Left ventricle myocardium inferior (tissue), 1 donor: ENCODE data around the gene KLRC3. TPM values are rescaled to one million over a fixed set of nuclear protein-coding genes. Genes with fewer than 3 reads are reported as not detected.

Experiments used
- DNase-seq: peaks from one replicate; pipeline ENCODE4 v3.0.0-alpha.2; 2020
- H3K27ac ChIP-seq: fragments of 200-600 bp; replicated peaks from 2 replicates; pipeline ENCODE4 v1.8.0; 2021
- H3K27me3 ChIP-seq: fragments of 200-600 bp; 2 replicates; pipeline ENCODE4 v1.8.0; 2021; ENCODE audit warnings: low read depth
- H3K36me3 ChIP-seq: fragments of 200-600 bp; 2 replicates; pipeline ENCODE4 v1.8.0; 2021
- H3K4me1 ChIP-seq: fragments of 200-600 bp; 2 replicates; pipeline ENCODE4 v1.8.0; 2021
- H3K4me3 ChIP-seq: fragments of 200-600 bp; 2 replicates; pipeline ENCODE4 v1.8.0; 2021; ENCODE audit warnings: mild to moderate bottlenecking, moderate library complexity
- H3K9me3 ChIP-seq: fragments of 200-600 bp; replicated peaks from 2 replicates; pipeline ENCODE4 v1.8.0; 2021
- intact Hi-C: fragments of 100-400 bp; cut with micrococcal nuclease; formaldehyde crosslinking; loops from one replicate; pipeline ENCODE4 v1.11.0; 2022
- total RNA-seq: library from RNA; stranded (reverse); fragmentation: NEBNext Ultra II Directional; extraction: Animal tissue kit (Norgen Biotek cat#: 25700); gene quantifications from one replicate; pipeline ENCODE4 v1.2.1, GENCODE V29; 2021
- TF ChIP-seq, protein P1 (sequence below): fragments of 200-600 bp; IDR thresholded peaks from 2 replicates; pipeline ENCODE4 v1.8.0; 2021; ENCODE audit warnings: antibody characterized with exemption, mild to moderate bottlenecking, borderline replicate concordance
- donor health status: DM: no; HTN: yes; CAD: no; lungs with severe emphysema.

KLRC3 gene
- total RNA-seq, 1 donor from 2014 or later, result not detected

DNA sequence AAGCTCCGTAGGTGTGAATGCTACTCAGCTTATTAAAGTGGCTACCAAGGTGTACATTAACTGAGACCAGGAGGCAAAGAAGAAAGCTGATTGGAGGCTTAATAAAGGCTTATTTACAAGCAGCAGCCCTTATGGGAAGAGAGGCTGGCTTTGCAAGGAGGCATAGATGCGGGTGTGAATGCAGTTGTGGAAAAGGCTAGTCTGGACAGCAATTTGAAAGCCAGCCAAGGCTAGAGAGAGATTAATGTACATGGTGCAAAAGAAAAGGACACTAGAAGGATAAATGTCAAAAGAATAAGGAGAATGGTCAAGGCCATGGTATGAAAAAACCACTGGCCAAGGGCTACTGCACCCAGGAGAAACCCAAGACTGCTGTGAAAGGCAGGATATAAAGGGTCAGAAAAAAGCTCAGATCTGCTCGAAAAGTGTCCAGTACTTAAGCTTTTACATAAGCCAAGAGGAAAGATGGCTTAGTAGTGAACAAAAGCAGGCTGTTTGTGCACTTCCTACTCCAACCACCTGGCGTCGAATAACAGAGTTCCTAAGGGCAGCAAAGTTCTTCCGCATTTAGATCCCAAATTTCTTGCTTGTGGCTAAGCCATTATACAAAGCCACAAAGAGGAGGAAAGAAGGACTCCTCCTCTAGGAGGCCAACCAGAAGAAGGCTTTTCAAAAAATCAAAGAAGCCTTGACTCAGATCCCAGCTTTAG is 54.5 kb downstream of the KLRC3 start:
- peaks cover 45% of the 10 kb centered on the region for H3K4me1 ChIP-seq
- TF ChIP-seq, protein P1, sequence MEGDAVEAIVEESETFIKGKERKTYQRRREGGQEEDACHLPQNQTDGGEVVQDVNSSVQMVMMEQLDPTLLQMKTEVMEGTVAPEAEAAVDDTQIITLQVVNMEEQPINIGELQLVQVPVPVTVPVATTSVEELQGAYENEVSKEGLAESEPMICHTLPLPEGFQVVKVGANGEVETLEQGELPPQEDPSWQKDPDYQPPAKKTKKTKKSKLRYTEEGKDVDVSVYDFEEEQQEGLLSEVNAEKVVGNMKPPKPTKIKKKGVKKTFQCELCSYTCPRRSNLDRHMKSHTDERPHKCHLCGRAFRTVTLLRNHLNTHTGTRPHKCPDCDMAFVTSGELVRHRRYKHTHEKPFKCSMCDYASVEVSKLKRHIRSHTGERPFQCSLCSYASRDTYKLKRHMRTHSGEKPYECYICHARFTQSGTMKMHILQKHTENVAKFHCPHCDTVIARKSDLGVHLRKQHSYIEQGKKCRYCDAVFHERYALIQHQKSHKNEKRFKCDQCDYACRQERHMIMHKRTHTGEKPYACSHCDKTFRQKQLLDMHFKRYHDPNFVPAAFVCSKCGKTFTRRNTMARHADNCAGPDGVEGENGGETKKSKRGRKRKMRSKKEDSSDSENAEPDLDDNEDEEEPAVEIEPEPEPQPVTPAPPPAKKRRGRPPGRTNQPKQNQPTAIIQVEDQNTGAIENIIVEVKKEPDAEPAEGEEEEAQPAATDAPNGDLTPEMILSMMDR, result peak; percentile 29
- peak overlapping the region; percentile 96 for H3K27ac ChIP-seq
- intact Hi-C loops, result no loop called here
- no peak for DNase-seq
- H3K4me3 ChIP-seq, result peak overlapping the region; percentile 75
- H3K36me3 ChIP-seq, result no peaks in the 10 kb centered on the region
- no peaks in the 10 kb centered on the region for H3K27me3 ChIP-seq
- H3K9me3 ChIP-seq, result no peaks in the 10 kb centered on the region

DNA sequence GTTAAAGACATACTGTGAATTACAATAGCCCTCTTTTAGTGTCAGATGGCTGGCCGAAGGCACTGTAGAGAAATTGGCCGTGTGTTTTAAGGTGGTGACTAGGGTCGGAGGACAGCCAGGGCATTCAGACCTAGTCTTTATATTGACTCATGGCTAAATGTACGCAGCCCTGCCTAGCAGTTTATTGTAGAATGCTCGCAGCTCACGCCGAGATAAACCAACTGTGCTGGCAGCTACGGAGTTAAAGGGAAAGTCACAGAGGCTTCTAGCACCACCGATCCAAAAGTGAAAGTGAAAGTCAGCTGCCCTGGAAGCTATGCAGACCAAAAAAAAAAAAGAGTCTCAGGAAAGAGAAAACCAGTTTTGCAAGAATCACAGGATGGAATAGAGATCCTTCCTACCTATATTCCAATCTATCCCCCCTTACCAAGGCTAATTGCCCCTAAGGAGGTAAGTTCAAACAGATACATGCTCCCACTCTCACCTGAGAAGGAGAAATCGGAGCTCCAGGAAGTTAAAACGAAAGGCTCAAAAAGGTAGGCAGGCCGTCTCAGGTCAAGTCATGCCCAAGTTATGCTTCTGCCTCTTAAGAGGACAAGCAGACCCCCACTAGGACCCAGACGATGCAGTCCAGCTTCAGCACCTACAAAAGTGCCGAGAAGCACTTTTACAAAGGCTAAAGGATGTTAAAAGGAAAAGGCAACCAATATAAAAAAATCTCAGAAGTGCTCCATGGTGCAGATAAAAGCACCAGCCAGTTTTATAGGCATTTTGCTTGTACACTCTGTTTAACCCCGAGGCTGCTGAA is 55.4 kb downstream of the KLRC3 start:
- intact Hi-C loops, result no loop called here
- TF ChIP-seq, protein P1, result no peak

DNA sequence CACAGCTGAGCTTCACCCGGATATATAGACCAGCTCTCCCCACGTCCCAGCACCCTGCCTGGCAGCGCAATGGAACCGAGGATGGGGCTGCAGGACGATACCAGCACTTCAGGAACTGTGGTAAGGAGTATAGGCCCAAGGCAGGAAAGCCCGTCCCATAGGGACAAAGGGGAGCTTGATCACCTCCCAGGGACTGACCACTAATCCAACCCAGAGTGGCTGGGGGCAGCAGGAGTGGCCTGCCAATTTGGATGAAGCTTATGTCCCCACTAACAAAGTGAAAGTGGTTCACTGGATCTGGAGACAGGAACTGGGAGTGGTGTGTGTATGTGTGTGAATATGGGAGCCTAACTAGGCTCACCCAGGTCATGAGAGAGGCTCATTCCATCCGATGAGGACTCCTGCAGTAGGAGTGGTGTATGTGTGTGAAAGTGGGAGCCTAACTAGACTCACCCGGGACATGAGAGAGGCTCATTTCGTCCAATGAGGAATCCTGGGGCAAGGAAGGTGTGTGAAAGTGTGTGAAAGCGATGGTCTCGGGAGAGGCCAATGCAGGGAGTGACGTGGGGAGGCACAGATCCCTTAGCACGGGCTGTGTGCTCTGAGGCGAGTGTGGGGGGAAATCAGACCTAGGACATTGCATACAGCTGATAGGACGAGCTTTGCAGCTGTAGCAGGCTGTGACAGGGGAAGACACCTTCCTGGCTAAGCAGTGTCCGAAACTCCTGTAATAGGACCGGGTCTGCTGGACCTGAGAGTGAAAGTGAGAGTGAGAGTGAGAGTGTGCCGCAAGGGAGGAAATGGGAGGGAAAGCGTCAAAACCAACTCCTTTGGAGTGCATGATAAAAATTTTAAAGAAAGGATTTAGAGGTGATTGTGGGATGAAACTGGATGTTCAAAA is 56.2 kb downstream of the KLRC3 start:
- TF ChIP-seq, protein P1, result no peak
- Histone ChIP-seq H3K9me3 (no peaks in the 10 kb centered on the region), H3K27me3 (no peaks in the 10 kb centered on the region), H3K27ac (peak overlapping the region; percentile 96), H3K4me1 (peaks cover 45% of the 10 kb centered on the region), H3K36me3 (no peaks in the 10 kb centered on the region), H3K4me3 (peak overlapping the region; percentile 75)
- intact Hi-C loops, result no loop called here
- peak; percentile 26 for DNase-seq

More for the DNA sequence above, 55.4 kb downstream of the KLRC3 start:
- Histone ChIP-seq H3K27ac (peak overlapping the region; percentile 96), H3K36me3 (no peaks in the 10 kb centered on the region), H3K27me3 (no peaks in the 10 kb centered on the region), H3K9me3 (no peaks in the 10 kb centered on the region), H3K4me1 (peaks cover 45% of the 10 kb centered on the region), H3K4me3 (peak overlapping the region; percentile 75)
- DNase-seq, result peak; percentile 28

DNA sequence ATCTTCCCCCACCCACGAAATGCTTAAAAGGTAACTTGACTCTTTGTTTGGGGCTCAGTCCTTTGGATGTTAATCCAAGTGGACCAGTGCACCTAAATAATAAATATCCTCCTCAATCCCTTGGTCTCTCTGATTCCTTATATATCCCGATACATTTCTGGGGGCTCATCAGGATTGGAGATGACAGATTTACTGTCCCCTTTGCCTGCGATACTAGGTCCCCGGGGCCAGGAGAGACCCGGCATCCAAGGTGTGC is 56.8 kb downstream of the KLRC3 start:
- Histone ChIP-seq H3K27ac (peak overlapping the region; percentile 96), H3K9me3 (no peaks in the 10 kb centered on the region), H3K4me1 (peaks cover 45% of the 10 kb centered on the region), H3K36me3 (no peaks in the 10 kb centered on the region), H3K27me3 (no peaks in the 10 kb centered on the region), H3K4me3 (peak overlapping the region; percentile 75)
- TF ChIP-seq, protein P1, result no peak
- intact Hi-C loops, result no loop called here
- no peak for DNase-seq
